SIG-M5 treated with dmso at 0.1 percent for 504 hours (cell line): ENCODE data around the gene MYO18B.
A peak's percentile ranks its signal among the peaks of the same experiment; 100 is the strongest.
"Not testable (repeated sequence)": the region's sequence is repeated elsewhere in the genome, so short reads cannot be mapped to it uniquely, and the experiment has no call there.

Experiments used
- DNase-seq: peaks from one replicate; lab custom pipeline; 2025; ENCODE audit not compliant: unreplicated experiment; lab: John Stamatoyannopoulos, UW

MYO18B gene

GRCh38 chr22:25969901-25970300 lies 227.9 kb downstream of the MYO18B start:
- no peak for DNase-seq

GRCh38 chr22:25970374-25970911 lies 228.5 kb downstream of the MYO18B start:
- DNase-seq: no peak

GRCh38 chr22:25970999-25971811 lies 229.2 kb downstream of the MYO18B start:
- DNase-seq: no peak

- DNase-seq: no peak
These were observed 230.4 kb downstream of the MYO18B start for GRCh38 chr22:25972397-25972796.

- no peak for DNase-seq
These were observed 234.4 kb downstream of the MYO18B start for GRCh38 chr22:25976356-25976755.

- no peak for DNase-seq
These were observed 238.0 kb downstream of the MYO18B start for GRCh38 chr22:25979968-25980367.

GRCh38 chr22:25984911-25985310 lies 242.9 kb downstream of the MYO18B start:
- not testable (repeated sequence) for DNase-seq

GRCh38 chr22:25987948-25988347 lies 246.0 kb downstream of the MYO18B start:
- peak; percentile 20 for DNase-seq

GRCh38 chr22:25990940-25991339 lies 249.0 kb downstream of the MYO18B start:
- no peak for DNase-seq

GRCh38 chr22:25992331-25992730 lies 250.3 kb downstream of the MYO18B start:
- DNase-seq: no peak

GRCh38 chr22:25996669-25997068 lies 254.7 kb downstream of the MYO18B start:
- peak; percentile 39 for DNase-seq

- DNase-seq: no peak
These were observed 256.1 kb downstream of the MYO18B start for GRCh38 chr22:25997886-25998775.

- no peak for DNase-seq
These were observed 260.5 kb downstream of the MYO18B start for GRCh38 chr22:26002456-26002855.

- no peak for DNase-seq
These were observed 262.5 kb downstream of the MYO18B start for GRCh38 chr22:26004477-26004876.

- no peak for DNase-seq
These were observed 266.6 kb downstream of the MYO18B start for GRCh38 chr22:26008587-26008986.

- no peak for DNase-seq
These were observed 274.9 kb downstream of the MYO18B start for GRCh38 chr22:26016916-26017315.

GRCh38 chr22:26017932-26018331 lies 275.9 kb downstream of the MYO18B start:
- DNase-seq: no peak

- DNase-seq: no peak
These were observed 277.6 kb downstream of the MYO18B start for GRCh38 chr22:26019596-26019995.

GRCh38 chr22:26021516-26021915 lies 279.5 kb downstream of the MYO18B start:
- DNase-seq: no peak

GRCh38 chr22:26023104-26023775 lies 281.3 kb downstream of the MYO18B start:
- no peak for DNase-seq

GRCh38 chr22:26025626-26026025 lies 283.6 kb downstream of the MYO18B start:
- DNase-seq: no peak
